Transverse colon (tissue), 4 donors: Measurements from ENCODE around the gene TPGS1.

Experiments
- CTCF ChIP-seq, 5 experiments: fragments of 200-600 bp in 3 of 5; fragments of 450-650 bp in 2 of 5; sonication (generic) in 3 of 5; IDR thresholded peaks; 1 replicate in 2 of 5; 2 replicates in 3 of 5; pipeline ENCODE4 v1.5.1; 2016 to 2017; ENCODE audit warnings: antibody characterized with exemption in 5 of 5, inconsistent platforms in 3 of 5, mild to moderate bottlenecking in 2 of 5, moderate library complexity in 1 of 5
- POLR2AphosphoS5 ChIP-seq, 3 donors: sonication (generic); formaldehyde crosslinking; IDR thresholded peaks; one replicate each; pipeline ENCODE4 v1.6.1; 2016; ENCODE audit warnings: antibody characterized with exemption in 3 of 3

GRCh38 chr19:496112-496665 is 11.1 kb upstream of the TPGS1 start, which contains the start of gene MADCAM1:
- no peak for TF ChIP-seq CTCF (IDR thresholded peaks at IDR 0.05)
- TF ChIP-seq POLR2AphosphoS5 (IDR thresholded peaks at IDR 0.05), result no peak
